ENCODE results near the gene ANKRD65.
"Not testable (repeated sequence)": the region's sequence is repeated elsewhere in the genome, so short reads cannot be mapped to it uniquely, and the experiment has no call there.

Gene ANKRD65

DNA sequence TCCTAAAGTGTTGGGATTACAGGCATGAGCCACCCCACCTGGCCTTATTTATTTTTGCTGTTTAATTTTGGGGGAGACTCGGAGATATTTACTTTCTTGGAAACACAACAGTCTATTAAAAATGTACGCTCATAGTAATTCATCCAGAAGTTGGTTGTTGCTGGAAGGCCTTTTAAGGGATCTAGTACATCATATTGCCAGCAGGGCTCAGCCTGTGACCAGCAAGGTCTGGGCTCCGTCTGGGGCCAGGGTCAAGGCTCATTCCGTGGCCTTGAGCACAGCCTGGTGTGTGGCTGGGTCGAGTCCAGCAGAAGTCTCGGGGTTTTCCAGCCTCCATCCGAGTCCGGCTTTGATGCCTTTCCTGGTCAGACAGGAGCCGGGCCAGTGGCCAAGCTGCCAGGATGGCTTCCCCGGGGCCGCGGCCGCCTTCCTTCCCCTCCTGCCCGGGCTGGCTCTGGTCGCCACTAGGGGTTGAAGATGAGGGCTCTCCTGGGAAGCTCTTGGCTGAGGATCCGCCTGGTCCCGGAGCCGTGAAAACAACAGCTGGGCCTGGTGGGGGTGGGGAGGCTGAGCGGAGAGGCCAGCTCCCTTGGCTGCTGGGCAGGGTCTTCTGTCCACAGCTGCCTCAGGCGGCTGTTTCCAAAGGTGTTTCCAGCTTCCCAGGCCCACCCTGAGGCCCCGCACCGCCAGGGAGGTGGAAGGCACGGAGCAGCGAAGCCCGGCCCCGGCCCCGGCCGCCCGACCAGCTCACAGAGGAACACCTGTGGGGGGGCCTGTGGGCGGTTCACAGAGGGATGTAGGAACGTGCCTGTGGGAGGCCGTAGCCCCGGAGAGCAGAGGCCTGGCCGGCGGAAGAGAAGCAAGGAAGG, 9.3 kb upstream of the ANKRD65 start:
- DNase-seq: no peak

DNA sequence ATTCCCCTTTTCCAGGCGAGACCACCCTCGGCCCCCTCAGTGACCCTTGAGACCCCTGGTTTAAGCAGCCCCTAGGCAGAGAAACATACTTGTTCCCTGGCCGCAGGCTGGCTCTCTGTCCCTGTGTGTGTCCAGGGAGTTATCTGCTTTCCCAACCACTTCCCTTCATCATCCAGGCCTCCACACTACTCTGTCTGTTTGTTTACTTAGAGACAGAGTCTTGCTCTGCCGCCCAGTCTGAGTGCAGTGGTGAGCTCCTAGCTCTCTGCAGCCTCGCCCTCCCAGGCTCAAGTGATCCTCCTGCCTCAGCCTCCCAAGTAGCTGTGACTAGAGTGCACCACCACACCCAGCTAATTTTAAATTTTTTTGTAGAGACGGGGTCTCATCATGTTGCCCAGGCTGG, 8.6 kb upstream of the ANKRD65 start:
- no peak for DNase-seq

DNA sequence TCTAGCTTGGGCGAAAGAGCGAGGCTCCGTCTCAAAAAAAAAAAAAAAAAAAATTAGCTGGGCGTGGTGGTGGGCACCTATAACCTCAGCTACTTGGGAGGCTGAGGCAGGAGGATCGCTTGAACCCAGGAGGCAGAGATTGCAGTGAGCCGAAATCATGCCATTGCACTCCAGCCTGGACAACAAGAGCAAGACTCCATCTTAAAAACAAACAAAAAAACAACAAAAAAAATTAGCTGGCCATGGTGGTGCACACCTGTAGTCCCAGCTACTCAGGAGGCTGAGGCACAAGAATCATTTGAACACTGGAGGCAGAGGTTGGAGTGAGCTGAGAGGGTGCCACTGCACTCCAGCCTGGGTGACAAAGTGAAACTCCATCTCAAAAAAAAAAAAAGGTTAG, 7.9 kb upstream of the ANKRD65 start:
- DNase-seq: not testable (repeated sequence)

DNA sequence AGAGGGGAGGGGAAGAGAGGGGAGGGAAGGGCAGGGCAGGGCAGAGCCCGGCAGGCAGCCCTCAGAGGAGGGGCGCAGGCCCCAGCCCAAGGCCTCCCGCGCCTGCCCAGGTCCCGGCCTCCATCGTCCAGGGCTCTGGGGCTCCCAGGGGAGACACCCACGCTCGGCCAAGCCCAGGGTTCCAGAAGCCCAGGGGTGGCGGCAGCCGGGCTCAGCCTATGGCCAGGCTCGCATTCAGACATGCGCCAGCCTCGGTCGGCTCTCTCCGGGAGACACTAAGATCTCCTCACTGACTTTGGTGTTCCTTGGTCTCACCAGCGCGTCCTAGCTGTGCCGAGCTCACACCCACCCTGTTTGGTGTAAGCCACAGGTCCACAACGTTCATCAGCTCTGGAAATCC, 7.1 kb upstream of the ANKRD65 start:
- no peak for DNase-seq

DNA sequence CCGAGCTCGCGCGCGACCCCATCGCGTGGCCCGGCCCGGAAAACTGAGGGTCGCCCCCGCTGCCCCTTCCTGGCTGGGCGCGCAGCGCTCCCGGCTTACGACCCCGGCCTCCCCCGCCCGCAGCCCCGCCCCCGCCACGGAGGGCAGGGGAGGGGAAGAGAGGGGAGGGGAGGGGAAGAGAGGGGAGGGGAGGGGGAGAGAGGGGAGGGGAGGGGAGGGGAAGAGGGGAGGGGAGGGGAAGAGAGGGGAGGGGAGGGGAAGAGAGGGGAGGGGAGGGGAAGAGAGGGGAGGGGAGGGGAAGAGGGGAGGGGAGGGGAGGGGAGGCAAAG, 6.7 kb upstream of the ANKRD65 start:
- no peak for DNase-seq

DNA sequence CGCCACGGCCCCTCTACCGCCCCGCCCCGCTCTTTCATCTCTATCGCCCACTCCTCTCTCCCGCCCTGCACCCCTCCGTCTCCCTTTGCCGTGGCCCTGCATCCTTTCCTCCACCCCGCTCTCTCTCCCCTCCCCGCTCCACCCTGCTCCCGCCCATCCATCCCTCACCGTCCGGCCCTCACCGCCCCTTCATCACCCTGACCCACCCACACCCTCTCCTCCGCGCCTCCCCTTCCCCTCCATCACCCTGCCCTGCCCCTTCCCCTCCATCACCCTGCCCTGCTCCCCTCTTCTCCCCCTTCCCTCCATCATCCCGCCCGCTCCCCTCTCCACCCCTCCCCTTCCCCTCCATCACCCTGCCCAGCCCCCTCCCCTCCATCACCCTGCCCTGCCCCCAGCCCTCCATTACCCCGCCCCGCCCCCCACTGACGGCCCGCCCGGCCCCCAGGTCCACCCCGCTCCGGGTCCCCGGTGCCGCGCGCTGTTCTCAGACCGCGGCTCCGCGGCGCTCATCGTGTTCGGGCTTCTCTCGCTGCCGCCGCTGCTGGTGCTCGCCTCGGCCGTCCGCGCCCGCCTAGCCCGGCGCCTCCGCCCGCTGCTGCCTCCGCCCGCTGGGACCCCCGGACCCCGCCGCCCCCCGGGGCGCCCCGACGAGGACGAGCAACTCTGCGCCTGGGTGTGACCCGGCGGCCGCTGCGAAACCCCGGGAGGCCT, 6.2 kb upstream of the ANKRD65 start:
- DNase-seq: peak; percentile 13

DNA sequence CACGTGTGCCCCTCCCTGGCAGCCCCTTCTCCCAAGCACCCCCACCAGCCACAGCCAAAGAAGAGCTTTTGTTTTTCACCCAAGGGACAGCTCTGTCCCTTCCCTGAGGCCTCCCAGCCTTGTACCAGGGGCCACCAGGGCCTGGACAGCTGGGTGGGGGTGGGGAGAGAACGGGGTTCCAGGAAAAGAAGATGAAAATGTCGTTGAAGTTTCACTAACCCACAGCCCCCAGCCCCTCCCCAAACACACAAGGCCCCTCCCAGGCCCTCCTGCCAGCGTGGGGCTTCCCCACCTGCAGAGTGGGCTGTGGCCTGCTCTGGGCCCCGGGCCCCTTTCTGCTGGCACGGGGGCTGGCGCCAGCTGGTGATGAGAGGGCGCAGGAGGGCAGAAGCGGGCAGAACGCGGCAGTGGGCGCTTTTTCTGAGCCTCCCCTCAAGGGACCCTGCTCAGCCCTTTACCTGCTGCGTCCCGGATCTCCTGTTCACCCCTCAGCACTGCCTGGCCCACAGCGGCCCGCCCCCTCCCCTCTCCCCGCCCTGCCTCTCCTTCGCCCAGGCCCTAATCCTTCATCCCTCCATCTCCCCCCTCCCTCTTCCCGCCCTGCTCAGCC, 5.5 kb upstream of the ANKRD65 start:
- no peak for DNase-seq

DNA sequence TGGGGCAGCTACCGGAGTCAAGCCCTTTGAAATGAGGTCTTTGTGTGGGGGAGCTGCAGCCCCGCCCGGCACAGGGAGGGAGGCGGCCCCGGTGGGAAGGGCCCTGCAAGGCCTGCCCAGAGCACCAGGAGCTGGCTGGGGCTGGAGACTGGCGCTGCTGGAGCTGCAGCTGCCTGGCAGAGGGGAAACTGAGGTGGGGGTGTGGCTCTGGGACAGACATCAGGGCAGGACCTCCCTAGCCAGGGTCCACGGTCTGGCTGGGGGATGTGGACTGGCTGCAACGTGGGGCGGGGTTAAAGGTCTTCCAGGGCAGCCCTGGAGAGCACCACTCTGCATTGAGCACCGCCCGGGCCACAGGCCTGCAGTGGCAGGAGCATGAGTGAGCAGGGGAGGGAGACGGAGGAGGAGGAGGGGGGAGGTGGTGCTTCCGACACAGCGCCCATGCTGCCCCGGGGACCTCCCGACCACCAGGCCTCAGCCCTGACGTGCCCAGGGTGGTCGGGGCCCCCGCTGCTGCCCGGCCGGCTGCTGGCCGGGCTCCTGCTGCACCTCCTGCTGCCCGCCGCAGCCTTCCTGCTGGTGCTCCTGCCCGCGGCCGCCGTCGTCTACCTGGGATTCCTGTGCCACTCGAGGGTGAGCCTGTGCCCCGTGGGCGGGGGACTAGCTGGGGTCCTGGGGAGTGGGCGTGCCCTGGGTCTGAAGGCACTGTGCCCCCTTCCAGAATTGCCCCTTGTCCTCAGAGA, 4.8 kb upstream of the ANKRD65 start:
- DNase-seq: no peak

DNA sequence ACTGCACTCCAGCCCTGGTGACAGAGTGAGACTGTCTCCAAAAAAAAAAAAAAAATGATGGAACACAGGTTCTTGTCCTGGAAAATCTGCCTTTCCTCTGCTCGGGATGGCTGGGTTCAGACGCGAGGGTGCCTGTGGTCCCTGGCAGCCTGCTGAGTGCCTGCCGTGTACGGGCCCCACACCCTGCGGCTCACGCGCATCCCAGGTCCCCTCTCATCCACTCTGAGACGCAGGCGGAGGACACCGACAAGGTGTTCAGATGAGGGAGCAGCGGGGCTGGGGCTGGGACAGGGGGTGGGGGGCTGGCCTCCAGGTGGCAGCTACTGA, 4.3 kb upstream of the ANKRD65 start:
- DNase-seq: no peak

DNA sequence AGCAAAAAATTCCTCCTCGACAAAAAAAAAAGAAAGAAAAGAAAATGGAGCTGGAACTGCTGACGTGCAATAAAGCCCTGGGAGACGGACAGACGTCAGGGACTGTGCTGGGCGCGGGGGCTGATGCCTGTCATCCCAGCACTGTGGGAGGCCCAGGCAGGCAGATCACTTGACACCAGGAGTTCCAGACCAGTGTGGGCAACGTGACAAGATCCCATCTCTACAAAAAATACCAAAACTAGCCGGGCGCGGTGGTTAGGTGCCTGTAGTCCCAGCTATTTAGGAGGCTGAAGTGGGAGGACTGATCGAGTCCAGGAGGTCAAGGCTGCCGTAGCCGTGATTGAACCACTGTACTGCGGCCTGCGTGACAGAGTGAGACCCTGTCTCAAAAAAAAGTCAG, 3.6 kb upstream of the ANKRD65 start:
- no peak for DNase-seq

DNA sequence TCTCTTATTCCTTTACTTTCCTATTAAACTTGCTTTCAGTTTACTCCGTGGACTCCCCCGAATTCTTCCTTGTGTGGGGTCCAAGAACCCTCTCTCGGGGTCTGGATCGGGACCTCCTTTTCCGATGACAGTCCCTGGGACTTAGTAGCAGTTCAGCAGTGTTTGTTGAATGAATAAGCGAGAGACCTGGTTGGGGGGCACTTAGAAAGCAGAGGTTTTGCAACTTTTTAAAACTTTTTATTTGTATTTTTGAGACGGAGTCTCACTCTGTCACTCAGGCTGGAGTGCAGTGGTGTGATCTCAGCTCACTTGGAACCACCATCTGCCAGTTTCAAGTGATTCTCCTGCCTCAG, 2.1 kb upstream of the ANKRD65 start:
- no peak for DNase-seq

DNA sequence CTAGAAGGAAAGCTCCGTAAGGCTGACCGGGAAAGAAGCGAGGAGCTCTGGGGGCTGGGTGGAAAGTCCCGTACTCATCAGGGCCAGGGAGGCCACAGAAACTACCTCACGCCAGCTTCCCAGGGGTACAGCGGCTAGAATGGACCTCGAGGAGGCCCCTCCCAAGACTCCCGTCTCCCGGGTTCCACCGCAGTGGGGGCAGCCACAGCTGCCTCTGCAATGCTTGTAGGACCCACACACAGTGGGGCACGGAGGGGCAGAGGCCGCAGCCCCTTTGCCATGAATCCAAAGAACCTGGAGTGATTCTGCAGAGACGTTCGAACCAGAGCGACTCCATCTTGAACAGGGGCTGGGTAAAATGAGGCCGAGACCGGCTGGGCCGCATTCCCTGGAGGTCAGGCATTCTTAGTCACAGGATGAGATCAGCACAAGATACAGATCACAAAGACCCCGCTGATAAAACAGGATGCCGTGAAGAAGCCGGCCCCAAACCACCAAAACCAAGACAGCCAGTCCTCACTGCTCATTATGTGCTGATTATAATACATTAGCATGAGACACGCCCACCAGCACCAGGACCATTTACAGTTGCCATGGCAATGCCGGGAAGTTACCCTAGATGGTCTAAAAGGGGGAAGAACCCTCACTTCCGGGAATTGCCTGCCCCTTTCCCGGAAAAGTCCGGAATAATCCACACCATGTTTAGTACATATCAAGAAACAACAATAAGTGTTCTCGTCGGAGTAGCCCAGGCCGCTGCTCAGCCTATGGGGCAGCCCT, 1.6 kb upstream of the ANKRD65 start:
- DNase-seq: no peak

DNA sequence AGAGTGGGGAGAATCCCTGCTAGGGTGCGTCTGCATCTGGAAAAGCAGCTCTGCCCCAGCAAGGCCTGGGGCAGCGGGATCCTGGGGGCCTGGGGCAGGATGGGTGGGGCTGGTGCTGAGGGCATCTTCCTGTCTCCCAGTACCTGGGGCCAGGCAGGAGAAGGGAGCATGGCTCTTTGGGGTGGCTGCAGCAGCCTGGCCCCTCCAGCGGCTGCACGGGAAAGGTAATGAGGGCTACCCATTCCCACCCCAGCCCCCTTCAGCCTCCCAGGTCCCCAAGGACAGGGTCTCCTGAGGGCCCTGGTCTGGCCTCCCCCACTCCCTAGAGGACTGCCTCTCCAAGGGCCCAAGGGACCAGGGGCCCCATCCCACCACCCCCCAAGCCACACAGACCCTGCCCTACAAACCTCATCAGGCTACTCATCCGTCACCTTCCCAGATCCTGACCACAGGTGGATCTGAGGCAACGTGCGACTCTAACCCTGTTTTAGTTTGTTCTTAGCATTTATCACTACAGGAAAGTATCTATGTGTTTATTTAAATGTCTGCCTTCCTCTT, 910 bp upstream of the ANKRD65 start:
- no peak for DNase-seq

DNA sequence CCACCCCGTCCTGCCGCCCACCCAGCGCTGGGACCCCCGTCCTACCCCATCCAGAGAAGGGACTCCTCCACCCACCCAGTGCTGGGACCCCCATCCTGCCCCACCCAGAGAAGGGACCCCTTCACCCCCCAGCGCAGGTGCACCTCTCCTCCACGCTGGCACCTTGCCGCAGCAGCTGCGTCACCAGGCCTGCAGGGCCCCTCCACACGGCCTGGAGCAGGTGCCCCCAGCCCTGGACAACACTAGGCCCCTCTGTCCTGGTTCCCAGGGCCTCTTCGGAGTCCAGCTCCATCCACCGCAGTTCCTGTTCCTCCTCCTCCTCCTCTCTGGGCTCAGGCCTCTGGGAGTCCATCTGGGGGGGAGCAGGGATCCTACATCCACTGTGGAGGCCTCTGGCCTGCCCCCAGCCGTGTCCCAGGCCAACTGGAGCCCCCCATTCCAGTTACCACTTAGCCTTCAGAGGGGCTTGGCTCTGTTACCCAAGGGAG, 378 bp downstream of the ANKRD65 start:
- DNase-seq: peak; percentile 46

DNA sequence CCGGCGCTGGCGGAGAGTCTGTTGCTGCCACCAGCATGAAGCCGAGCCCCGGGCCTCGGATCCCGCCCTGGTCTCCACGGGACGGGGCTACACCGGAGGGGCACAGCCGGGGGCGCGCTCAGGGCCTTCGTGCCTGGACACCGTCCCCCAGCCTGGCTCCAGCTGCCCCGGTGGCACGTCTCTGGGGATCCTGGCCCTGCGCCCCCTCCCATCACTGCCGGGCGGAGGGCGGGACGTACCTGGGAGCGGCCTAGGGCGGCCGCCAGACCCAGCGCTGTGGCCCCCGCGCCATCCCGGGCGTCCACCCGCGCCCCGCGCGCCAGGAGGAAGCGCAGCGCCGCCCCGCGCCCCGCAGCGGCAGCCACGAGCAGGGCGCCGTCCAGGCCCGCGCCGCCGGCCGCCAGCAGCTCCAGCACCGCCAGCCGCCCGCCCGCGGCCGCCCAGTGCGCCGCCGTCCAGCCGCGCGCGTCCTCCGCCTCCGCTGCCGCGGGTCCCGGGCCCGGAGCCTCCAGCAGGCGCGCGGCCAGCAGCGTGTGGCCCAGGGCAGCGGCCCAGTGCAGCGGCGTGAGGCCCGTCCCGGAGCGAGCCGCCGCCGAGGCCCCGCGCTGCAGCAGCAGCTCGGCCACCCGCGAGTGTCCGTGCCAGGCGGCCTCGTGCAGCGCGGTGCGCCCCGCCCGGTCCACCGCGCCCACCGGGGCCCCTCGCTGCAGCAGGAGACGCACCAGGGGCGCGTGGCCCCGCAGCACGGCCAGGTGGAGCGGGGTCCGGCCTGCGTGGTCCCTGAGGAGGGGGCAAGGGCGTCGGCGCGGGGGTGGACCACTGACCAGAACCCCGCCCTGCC, 1.0 kb downstream of the ANKRD65 start:
- no peak for DNase-seq

DNA sequence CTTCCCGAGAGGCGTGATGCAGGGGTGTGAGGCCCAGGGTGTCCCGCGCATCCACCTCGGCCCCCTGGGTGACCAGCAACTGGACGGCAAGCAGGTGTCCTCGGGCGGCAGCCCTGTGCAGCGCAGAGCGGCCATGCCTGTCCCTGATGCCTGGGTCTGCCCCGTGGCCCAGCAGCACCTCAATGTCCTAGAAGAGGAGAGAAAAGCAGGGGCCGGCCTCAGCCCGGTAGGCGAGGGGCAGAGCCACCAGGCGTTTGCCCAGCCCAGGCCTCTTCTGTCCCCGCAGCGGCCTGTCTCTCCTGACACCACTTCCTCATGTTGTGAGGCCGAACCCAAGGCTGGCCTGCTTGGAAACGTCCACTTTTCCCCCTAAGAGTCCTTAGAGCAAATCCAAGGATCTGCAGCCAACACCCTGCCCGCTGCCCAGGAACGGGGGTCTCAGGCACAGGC, 1.7 kb downstream of the ANKRD65 start:
- DNase-seq: no peak

DNA sequence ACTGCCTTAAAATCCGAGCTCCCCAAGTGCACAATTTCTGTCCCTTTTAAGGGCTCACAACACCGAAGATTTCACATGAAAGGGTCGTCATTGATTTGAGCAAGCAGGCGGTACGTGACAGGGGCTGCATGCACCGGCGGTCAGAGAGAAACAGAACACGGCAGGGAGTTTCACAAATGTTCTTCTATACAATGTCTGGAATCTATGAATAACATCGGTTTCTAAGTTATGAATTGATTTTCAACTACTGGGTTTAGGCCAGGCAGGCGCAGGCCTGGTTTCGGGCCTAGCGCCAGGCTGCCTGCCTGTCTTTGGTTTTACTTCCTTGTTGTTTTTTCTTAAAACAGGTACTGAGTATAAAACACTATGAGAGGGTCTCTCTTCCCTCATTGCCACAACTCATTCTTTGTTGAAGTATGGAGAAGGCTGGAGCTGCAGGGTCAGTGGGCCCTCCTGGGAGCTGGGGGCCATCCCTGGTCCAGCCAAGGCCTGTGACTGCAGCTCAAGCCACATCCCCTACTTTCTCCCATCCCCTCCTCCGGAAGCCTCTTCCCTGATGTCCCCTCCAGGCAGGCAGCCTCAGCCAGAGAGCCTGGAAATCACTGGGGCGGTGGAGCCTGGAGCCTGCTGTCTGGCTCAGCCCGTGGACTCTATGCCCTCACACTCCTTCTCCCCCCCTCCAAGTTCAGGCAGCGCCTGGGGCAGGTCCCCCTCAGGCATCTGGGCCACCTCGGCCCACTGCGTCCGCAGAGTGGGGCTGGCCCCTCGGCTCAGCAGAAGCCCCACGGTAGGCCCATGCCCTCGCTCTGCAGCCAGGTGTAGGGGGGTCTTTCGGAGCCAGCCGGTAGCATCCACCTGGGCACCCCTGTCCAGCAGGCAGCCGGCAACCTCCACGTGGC, 2.4 kb downstream of the ANKRD65 start:
- no peak for DNase-seq

DNA sequence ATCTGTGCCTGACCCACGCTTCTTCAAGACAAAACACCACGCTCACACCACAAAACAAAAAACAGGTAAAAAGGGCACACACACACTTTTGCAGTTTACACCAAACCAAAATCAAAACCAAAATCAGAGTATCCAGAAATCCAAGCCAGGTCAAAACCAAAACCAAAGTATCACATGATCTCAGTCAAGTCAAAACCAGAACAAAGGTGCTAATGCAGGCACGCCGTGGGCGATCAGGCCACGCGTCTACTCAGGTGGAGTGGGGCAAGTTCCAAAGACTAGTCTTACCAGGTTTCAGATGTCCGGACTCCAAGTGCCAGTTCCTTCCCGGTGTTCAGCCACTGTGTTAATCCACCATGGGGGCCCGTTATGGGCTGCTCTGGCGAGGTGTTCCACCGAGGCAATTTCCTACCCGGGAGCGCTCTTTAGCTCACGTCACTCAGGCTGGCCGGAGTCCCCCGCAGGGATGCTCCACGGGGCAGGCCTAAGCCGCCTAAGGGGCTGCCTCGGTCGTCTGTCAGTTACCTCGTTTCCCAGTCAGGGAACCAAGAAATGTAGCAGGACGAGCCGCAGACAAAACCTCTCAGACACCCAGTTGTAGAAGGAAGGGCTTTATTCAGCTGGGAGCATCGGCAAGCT, 3.1 kb downstream of the ANKRD65 start:
- DNase-seq: not testable (repeated sequence)

DNA sequence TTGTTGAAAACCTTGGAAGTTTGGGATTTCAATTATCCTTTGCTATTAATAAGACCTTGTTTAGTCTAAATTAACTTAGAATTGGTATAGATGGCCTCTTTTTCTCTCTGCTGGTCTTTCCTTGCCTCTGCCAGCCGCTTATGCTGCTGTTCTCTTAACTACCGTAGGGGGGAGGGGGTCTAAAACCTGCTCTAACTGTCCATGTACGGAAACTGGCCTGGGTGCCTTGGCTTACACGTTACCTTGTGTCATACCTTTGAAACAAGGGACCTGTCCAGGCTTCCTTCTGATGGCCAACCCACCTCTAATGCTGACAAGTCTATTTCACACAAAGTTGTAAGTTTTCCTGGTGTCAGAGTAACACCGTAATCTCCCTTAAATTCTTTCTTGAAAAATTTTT, 3.7 kb downstream of the ANKRD65 start:
- DNase-seq: not testable (repeated sequence)

DNA sequence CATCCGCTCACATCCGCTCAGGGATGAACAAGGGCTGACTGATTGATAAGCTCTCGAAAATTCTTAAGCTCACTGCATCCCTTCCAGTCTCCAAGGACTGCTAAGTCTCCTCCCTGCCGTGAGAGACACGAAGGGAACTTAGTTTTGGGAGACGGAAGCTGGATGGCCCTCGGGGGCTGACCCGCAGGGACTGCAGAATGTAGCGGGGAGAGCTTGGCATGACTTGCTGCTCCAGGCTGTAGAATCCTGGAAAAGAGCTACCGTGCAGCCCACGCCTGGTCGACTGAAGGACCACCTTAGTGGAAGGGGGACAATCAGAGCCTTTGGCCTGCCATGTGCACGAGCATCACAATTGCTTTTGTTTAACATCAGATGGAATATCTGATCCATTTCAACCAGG, 5.3 kb downstream of the ANKRD65 start:
- no peak for DNase-seq

Measured in NCI-H146 (cell line).